ENCODE results near the gene ZCCHC7.
"Not testable (repeated sequence)": the region's sequence is repeated elsewhere in the genome, so short reads cannot be mapped to it uniquely, and the experiment has no call there.

ZCCHC7 gene

GRCh38 chr9:37149666-37150308, 29.4 kb downstream of the ZCCHC7 start:
- ATAC-seq (no peak), DNase-seq (ENCODE audit: low spot score in 2 of 2) (no peak)
- H3K36me3 Mint-ChIP-seq: peaks cover 39% of the 10 kb centered on the region
- no peak overlapping the region for H3K27ac Mint-ChIP-seq
- no peaks in the 10 kb centered on the region for H3K9me3 Mint-ChIP-seq
- peaks cover 28% of the 10 kb centered on the region for H3K4me1 Mint-ChIP-seq
- H3K4me3 Mint-ChIP-seq: no peak overlapping the region

GRCh38 chr9:37150415-37150814, 30.0 kb downstream of the ZCCHC7 start:
- Mint-ChIP-seq H3K27ac (no peak overlapping the region), H3K4me3 (no peak overlapping the region), H3K36me3 (peaks cover 38% of the 10 kb centered on the region), H3K4me1 (peaks cover 26% of the 10 kb centered on the region), H3K9me3 (no peaks in the 10 kb centered on the region)
- no peak for DNase-seq (ENCODE audit: low spot score in 2 of 2)
- ATAC-seq: no peak

GRCh38 chr9:37151812-37152211, 31.4 kb downstream of the ZCCHC7 start:
- ATAC-seq: no peak
- H3K36me3 Mint-ChIP-seq: peaks cover 40% of the 10 kb centered on the region
- no peak overlapping the region for H3K27ac Mint-ChIP-seq
- H3K9me3 Mint-ChIP-seq: no peaks in the 10 kb centered on the region
- no peak overlapping the region for H3K4me3 Mint-ChIP-seq
- DNase-seq (ENCODE audit: low spot score in 2 of 2): no peak
- H3K4me1 Mint-ChIP-seq: peaks cover 20% of the 10 kb centered on the region

GRCh38 chr9:37152365-37152764, 32.0 kb downstream of the ZCCHC7 start:
- DNase-seq (ENCODE audit: low spot score in 2 of 2) (no peak), ATAC-seq (no peak)
- Mint-ChIP-seq H3K27ac (no peak overlapping the region), H3K4me3 (no peak overlapping the region), H3K9me3 (no peaks in the 10 kb centered on the region), H3K4me1 (peaks cover 20% of the 10 kb centered on the region), H3K36me3 (peaks cover 41% of the 10 kb centered on the region)

GRCh38 chr9:37155601-37156000, 35.2 kb downstream of the ZCCHC7 start:
- Mint-ChIP-seq H3K27ac (no peak overlapping the region), H3K36me3 (peaks cover 44% of the 10 kb centered on the region), H3K4me3 (no peak overlapping the region), H3K9me3 (no peaks in the 10 kb centered on the region), H3K4me1 (peaks cover 17% of the 10 kb centered on the region)
- ATAC-seq: no peak
- no peak for DNase-seq (ENCODE audit: low spot score in 2 of 2)

GRCh38 chr9:37156205-37156604, 35.8 kb downstream of the ZCCHC7 start:
- H3K9me3 Mint-ChIP-seq: no peaks in the 10 kb centered on the region
- ATAC-seq (no peak), DNase-seq (ENCODE audit: low spot score in 2 of 2) (no peak)
- no peak overlapping the region for H3K4me3 Mint-ChIP-seq
- peaks cover 17% of the 10 kb centered on the region for H3K4me1 Mint-ChIP-seq
- H3K36me3 Mint-ChIP-seq: peaks cover 47% of the 10 kb centered on the region
- H3K27ac Mint-ChIP-seq: no peak overlapping the region

- Mint-ChIP-seq H3K4me1 (peaks cover 17% of the 10 kb centered on the region), H3K4me3 (no peak overlapping the region), H3K36me3 (peaks cover 51% of the 10 kb centered on the region), H3K9me3 (no peaks in the 10 kb centered on the region), H3K27ac (no peak overlapping the region)
- ATAC-seq (peak; percentile 99), DNase-seq (ENCODE audit: low spot score in 2 of 2) (no peak)
These were observed 36.5 kb downstream of the ZCCHC7 start for GRCh38 chr9:37156781-37157356.

GRCh38 chr9:37157726-37158377, 37.5 kb downstream of the ZCCHC7 start:
- Mint-ChIP-seq H3K9me3 (no peaks in the 10 kb centered on the region), H3K4me1 (peaks cover 17% of the 10 kb centered on the region), H3K36me3 (peaks cover 50% of the 10 kb centered on the region), H3K27ac (no peak overlapping the region), H3K4me3 (no peak overlapping the region)
- DNase-seq (ENCODE audit: low spot score in 2 of 2) (no peak), ATAC-seq (no peak)

GRCh38 chr9:37163299-37163698, 42.9 kb downstream of the ZCCHC7 start:
- Mint-ChIP-seq H3K4me1 (no peaks in the 10 kb centered on the region), H3K36me3 (peaks cover 59% of the 10 kb centered on the region)
- ATAC-seq: no peak

GRCh38 chr9:37164335-37164734, 44.0 kb downstream of the ZCCHC7 start:
- not testable (repeated sequence) for H3K4me3 Mint-ChIP-seq; DNase-seq (ENCODE audit: low spot score in 2 of 2); H3K4me1 Mint-ChIP-seq; H3K27ac Mint-ChIP-seq; ATAC-seq; H3K9me3 Mint-ChIP-seq
- peaks cover 63% of the 10 kb centered on the region for H3K36me3 Mint-ChIP-seq

More at GRCh38 chr9:37163299-37163698, 42.9 kb downstream of the ZCCHC7 start:
- DNase-seq (ENCODE audit: low spot score in 2 of 2): no peak
- Mint-ChIP-seq H3K27ac (no peak overlapping the region), H3K9me3 (no peaks in the 10 kb centered on the region), H3K4me3 (no peak overlapping the region)

GRCh38 chr9:37165644-37166043, 45.3 kb downstream of the ZCCHC7 start:
- Mint-ChIP-seq H3K4me1 (no peaks in the 10 kb centered on the region), H3K27ac (no peak overlapping the region), H3K36me3 (peaks cover 51% of the 10 kb centered on the region), H3K9me3 (no peaks in the 10 kb centered on the region), H3K4me3 (no peak overlapping the region)
- no peak for DNase-seq (ENCODE audit: low spot score in 2 of 2)
- ATAC-seq: no peak

GRCh38 chr9:37167456-37168047, 47.2 kb downstream of the ZCCHC7 start:
- no peaks in the 10 kb centered on the region for H3K9me3 Mint-ChIP-seq
- no peak for DNase-seq (ENCODE audit: low spot score in 2 of 2)
- peaks cover 47% of the 10 kb centered on the region for H3K36me3 Mint-ChIP-seq
- no peak for ATAC-seq
- no peaks in the 10 kb centered on the region for H3K4me1 Mint-ChIP-seq
- H3K4me3 Mint-ChIP-seq: no peak overlapping the region
- H3K27ac Mint-ChIP-seq: no peak overlapping the region

- Mint-ChIP-seq H3K9me3 (no peaks in the 10 kb centered on the region), H3K4me1 (no peaks in the 10 kb centered on the region), H3K4me3 (no peak overlapping the region), H3K27ac (no peak overlapping the region), H3K36me3 (peaks cover 16% of the 10 kb centered on the region)
- DNase-seq (ENCODE audit: low spot score in 2 of 2): no peak
- ATAC-seq: no peak
These were observed 52.2 kb downstream of the ZCCHC7 start for GRCh38 chr9:37172557-37172956.

GRCh38 chr9:37174247-37174646, 53.9 kb downstream of the ZCCHC7 start:
- DNase-seq (ENCODE audit: low spot score in 2 of 2) (no peak), ATAC-seq (no peak)
- no peaks in the 10 kb centered on the region for H3K9me3 Mint-ChIP-seq
- peaks cover 5% of the 10 kb centered on the region for H3K36me3 Mint-ChIP-seq
- no peak overlapping the region for H3K27ac Mint-ChIP-seq
- H3K4me3 Mint-ChIP-seq: no peak overlapping the region
- no peaks in the 10 kb centered on the region for H3K4me1 Mint-ChIP-seq

GRCh38 chr9:37178742-37179141, 58.4 kb downstream of the ZCCHC7 start:
- peaks cover 2% of the 10 kb centered on the region for H3K9me3 Mint-ChIP-seq
- no peak for ATAC-seq
- H3K27ac Mint-ChIP-seq: no peak overlapping the region

GRCh38 chr9:37179576-37179975, 59.2 kb downstream of the ZCCHC7 start:
- DNase-seq (ENCODE audit: low spot score in 2 of 2) (no peak), ATAC-seq (no peak)
- H3K36me3 Mint-ChIP-seq: peaks cover 6% of the 10 kb centered on the region
- no peaks in the 10 kb centered on the region for H3K4me1 Mint-ChIP-seq
- no peak overlapping the region for H3K27ac Mint-ChIP-seq
- H3K9me3 Mint-ChIP-seq: peaks cover 2% of the 10 kb centered on the region
- no peak overlapping the region for H3K4me3 Mint-ChIP-seq

More at GRCh38 chr9:37178742-37179141, 58.4 kb downstream of the ZCCHC7 start:
- no peaks in the 10 kb centered on the region for H3K4me1 Mint-ChIP-seq
- peaks cover 6% of the 10 kb centered on the region for H3K36me3 Mint-ChIP-seq
- H3K4me3 Mint-ChIP-seq: no peak overlapping the region
- DNase-seq (ENCODE audit: low spot score in 2 of 2): no peak
